GM23338 (cell line): ENCODE results near the gene DLG2.

Experiments
- CREB1 ChIP-seq: fragments of 250-450 bp; sonication (Bioruptor Pico); IDR thresholded peaks from 2 replicates; pipeline ENCODE4 v1.5.0; 2020; ENCODE audit warnings: low read depth, mild to moderate bottlenecking, moderate library complexity
- EZH2 ChIP-seq: fragments of 200-600 bp; sonication (generic); IDR thresholded peaks from one replicate; pipeline ENCODE4 v1.8.0; 2017; ENCODE audit warnings: antibody characterized with exemption, mild to moderate bottlenecking, low read depth; ENCODE audit not compliant: unreplicated experiment
- EZH2phosphoT487 ChIP-seq: fragments of 200-600 bp; sonication (generic); IDR thresholded peaks from one replicate; pipeline ENCODE4 v1.8.1; 2018; ENCODE audit warnings: antibody characterized with exemption; ENCODE audit not compliant: unreplicated experiment
- JUNB ChIP-seq: IDR thresholded peaks from one replicate; pipeline ENCODE4 v1.6.1; 2016; ENCODE audit warnings: antibody characterized with exemption; ENCODE audit not compliant: unreplicated experiment
- POLR2AphosphoS5 ChIP-seq: IDR thresholded peaks from 2 replicates; pipeline ENCODE4 v1.6.1; 2016; ENCODE audit warnings: antibody characterized with exemption, low read depth
- STAT1 ChIP-seq: IDR thresholded peaks from one replicate; pipeline ENCODE4 v1.6.1; 2016; ENCODE audit warnings: antibody characterized with exemption; ENCODE audit not compliant: unreplicated experiment
- ZNF114 ChIP-seq: fragments of 250-450 bp; sonication (Bioruptor Pico); IDR thresholded peaks from 2 replicates; pipeline ENCODE4 v1.5.0; 2020; ENCODE audit warnings: mild to moderate bottlenecking, moderate library complexity
- ZNF331 ChIP-seq: fragments of 250-450 bp; sonication (Bioruptor Pico); IDR thresholded peaks from 2 replicates; pipeline ENCODE4 v1.5.0; 2020; ENCODE audit warnings: low read depth, mild to moderate bottlenecking, moderate library complexity
- TF ChIP-seq, protein P1 (sequence below), 2 experiments: fragments of 200-600 bp in 1 of 2; sonication (generic) in 1 of 2; conservative IDR thresholded peaks; 2 replicates each; pipeline versions ENCODE4 v1.5.1 to v1.6.1; 2016 to 2017; ENCODE audit warnings: antibody characterized with exemption in 2 of 2, low read depth in 2 of 2, mild to moderate bottlenecking in 2 of 2, moderate library complexity in 1 of 2
- TF ChIP-seq, protein P2 (sequence below): IDR thresholded peaks from one replicate; pipeline ENCODE4 v1.6.1; 2018; ENCODE audit warnings: antibody characterized with exemption; ENCODE audit not compliant: unreplicated experiment
- TF ChIP-seq, protein P3 (sequence below): IDR thresholded peaks from 2 replicates; pipeline ENCODE4 v1.6.1; 2016; ENCODE audit warnings: antibody characterized with exemption

DNA sequence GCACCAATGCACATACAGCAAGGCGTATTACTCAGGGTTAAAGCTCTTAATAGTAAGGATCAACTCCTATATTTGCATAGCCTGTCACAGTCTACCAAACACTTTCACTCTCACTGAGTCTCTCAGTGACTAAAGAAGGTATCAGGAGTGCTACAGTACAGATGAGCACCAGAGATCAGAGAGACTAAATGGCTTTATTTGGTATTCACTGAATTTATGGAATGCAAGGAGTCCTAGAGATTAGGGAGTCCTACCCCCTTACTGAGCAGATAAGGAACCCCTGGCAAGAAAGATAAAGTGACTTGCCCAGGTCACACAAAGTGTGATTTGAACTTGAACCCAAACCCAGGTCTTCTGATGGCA lies 1944.6 kb downstream of the DLG2 start:
- TF ChIP-seq EZH2 = no peak
- TF ChIP-seq, protein P1, sequence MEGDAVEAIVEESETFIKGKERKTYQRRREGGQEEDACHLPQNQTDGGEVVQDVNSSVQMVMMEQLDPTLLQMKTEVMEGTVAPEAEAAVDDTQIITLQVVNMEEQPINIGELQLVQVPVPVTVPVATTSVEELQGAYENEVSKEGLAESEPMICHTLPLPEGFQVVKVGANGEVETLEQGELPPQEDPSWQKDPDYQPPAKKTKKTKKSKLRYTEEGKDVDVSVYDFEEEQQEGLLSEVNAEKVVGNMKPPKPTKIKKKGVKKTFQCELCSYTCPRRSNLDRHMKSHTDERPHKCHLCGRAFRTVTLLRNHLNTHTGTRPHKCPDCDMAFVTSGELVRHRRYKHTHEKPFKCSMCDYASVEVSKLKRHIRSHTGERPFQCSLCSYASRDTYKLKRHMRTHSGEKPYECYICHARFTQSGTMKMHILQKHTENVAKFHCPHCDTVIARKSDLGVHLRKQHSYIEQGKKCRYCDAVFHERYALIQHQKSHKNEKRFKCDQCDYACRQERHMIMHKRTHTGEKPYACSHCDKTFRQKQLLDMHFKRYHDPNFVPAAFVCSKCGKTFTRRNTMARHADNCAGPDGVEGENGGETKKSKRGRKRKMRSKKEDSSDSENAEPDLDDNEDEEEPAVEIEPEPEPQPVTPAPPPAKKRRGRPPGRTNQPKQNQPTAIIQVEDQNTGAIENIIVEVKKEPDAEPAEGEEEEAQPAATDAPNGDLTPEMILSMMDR (conservative IDR thresholded peaks at IDR 0.05; ENCODE audit: low read depth in 2 of 2) = no peak
- TF ChIP-seq, protein P2, sequence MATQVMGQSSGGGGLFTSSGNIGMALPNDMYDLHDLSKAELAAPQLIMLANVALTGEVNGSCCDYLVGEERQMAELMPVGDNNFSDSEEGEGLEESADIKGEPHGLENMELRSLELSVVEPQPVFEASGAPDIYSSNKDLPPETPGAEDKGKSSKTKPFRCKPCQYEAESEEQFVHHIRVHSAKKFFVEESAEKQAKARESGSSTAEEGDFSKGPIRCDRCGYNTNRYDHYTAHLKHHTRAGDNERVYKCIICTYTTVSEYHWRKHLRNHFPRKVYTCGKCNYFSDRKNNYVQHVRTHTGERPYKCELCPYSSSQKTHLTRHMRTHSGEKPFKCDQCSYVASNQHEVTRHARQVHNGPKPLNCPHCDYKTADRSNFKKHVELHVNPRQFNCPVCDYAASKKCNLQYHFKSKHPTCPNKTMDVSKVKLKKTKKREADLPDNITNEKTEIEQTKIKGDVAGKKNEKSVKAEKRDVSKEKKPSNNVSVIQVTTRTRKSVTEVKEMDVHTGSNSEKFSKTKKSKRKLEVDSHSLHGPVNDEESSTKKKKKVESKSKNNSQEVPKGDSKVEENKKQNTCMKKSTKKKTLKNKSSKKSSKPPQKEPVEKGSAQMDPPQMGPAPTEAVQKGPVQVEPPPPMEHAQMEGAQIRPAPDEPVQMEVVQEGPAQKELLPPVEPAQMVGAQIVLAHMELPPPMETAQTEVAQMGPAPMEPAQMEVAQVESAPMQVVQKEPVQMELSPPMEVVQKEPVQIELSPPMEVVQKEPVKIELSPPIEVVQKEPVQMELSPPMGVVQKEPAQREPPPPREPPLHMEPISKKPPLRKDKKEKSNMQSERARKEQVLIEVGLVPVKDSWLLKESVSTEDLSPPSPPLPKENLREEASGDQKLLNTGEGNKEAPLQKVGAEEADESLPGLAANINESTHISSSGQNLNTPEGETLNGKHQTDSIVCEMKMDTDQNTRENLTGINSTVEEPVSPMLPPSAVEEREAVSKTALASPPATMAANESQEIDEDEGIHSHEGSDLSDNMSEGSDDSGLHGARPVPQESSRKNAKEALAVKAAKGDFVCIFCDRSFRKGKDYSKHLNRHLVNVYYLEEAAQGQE = no peak
- TF ChIP-seq POLR2AphosphoS5 = no peak
- TF ChIP-seq, protein P3, sequence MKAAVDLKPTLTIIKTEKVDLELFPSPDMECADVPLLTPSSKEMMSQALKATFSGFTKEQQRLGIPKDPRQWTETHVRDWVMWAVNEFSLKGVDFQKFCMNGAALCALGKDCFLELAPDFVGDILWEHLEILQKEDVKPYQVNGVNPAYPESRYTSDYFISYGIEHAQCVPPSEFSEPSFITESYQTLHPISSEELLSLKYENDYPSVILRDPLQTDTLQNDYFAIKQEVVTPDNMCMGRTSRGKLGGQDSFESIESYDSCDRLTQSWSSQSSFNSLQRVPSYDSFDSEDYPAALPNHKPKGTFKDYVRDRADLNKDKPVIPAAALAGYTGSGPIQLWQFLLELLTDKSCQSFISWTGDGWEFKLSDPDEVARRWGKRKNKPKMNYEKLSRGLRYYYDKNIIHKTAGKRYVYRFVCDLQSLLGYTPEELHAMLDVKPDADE = no peak
- no peak for TF ChIP-seq EZH2phosphoT487
- TF ChIP-seq STAT1 = no peak
- no peak for TF ChIP-seq CREB1 (CRISPR knock-in tag)
- TF ChIP-seq JUNB = no peak
- no peak for TF ChIP-seq ZNF331 (CRISPR knock-in tag)
- TF ChIP-seq ZNF114 (CRISPR knock-in tag) = no peak
